WTC11 (cell line): ENCODE data around the gene EEFSEC.

Experiments used
- CTCF ChIP-seq: fragments of 200-600 bp; IDR thresholded peaks from 2 replicates; pipeline ENCODE4 v1.8.0; 2022; ENCODE audit warnings: antibody characterized with exemption
- JUN ChIP-seq: sonication (generic); formaldehyde crosslinking; IDR thresholded peaks from 2 replicates; pipeline ENCODE4 v1.8.0; 2023; ENCODE audit warnings: mild to moderate bottlenecking, missing genetic modification reagents
- NR2C2 ChIP-seq: sonication (generic); formaldehyde crosslinking; IDR thresholded peaks from 2 replicates; pipeline ENCODE4 v1.8.0; 2022; ENCODE audit warnings: mild to moderate bottlenecking, missing genetic modification reagents
- PRDM15 ChIP-seq: sonication (generic); formaldehyde crosslinking; IDR thresholded peaks from 2 replicates; pipeline ENCODE4 v1.8.0; 2022; ENCODE audit warnings: missing genetic modification reagents
- RORB ChIP-seq: fragments of 250-450 bp; sonication (Bioruptor Pico); IDR thresholded peaks from 2 replicates; pipeline ENCODE4 v1.9.0; 2021; ENCODE audit warnings: mild to moderate bottlenecking
- TEAD1 ChIP-seq: sonication (generic); formaldehyde crosslinking; IDR thresholded peaks from 2 replicates; pipeline ENCODE4 v1.8.0; 2022; ENCODE audit warnings: mild to moderate bottlenecking, missing genetic modification reagents
- ZNF232 ChIP-seq: sonication (generic); formaldehyde crosslinking; IDR thresholded peaks from 2 replicates; pipeline ENCODE4 v1.8.0; 2022; ENCODE audit warnings: mild to moderate bottlenecking, missing genetic modification reagents
- ZSCAN18 ChIP-seq: fragments of 250-450 bp; sonication (Bioruptor Pico); IDR thresholded peaks from 2 replicates; pipeline ENCODE4 v2.1.2; 2022; ENCODE audit warnings: mild to moderate bottlenecking, moderate library complexity
- TF ChIP-seq, protein P1 (sequence below): fragments of 250-450 bp; sonication (Bioruptor Pico); IDR thresholded peaks from 2 replicates; pipeline ENCODE4 v1.9.0; 2021; ENCODE audit warnings: moderate library complexity, mild to moderate bottlenecking, inconsistent platforms, borderline replicate concordance

GRCh38 chr3:128194843-128195242, 41.6 kb downstream of the EEFSEC start:
- TF ChIP-seq JUN, result no peak
- no peak for TF ChIP-seq RORB (CRISPR knock-in tag)
- TF ChIP-seq, protein P1, sequence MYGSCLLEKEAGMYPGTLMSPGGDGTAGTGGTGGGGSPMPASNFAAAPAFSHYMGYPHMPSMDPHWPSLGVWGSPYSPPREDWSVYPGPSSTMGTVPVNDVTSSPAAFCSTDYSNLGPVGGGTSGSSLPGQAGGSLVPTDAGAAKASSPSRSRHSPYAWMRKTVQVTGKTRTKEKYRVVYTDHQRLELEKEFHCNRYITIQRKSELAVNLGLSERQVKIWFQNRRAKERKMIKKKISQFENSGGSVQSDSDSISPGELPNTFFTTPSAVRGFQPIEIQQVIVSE (CRISPR knock-in tag), result no peak
- no peak for TF ChIP-seq PRDM15 (CRISPR knock-in tag)
- TF ChIP-seq CTCF, result no peak
- no peak for TF ChIP-seq ZSCAN18 (CRISPR knock-in tag)
- no peak for TF ChIP-seq NR2C2
- TF ChIP-seq ZNF232 (CRISPR knock-in tag), result no peak
- TF ChIP-seq TEAD1 (CRISPR knock-in tag), result no peak
